Measurements from ENCODE around the gene LOC101059915. TPM values are rescaled to one million over a fixed set of nuclear protein-coding genes. Genes with fewer than 3 reads are reported as not detected.
"Not testable (repeated sequence)": the region's sequence is repeated elsewhere in the genome, so short reads cannot be mapped to it uniquely, and the experiment has no call there.

The LOC101059915 gene

GRCh38 chrX:71720289-71720886, 53.0 kb downstream of the LOC101059915 start:
- H3K9me3 ChIP-seq (replicated peaks; ENCODE audit: low read length); H3K27me3 ChIP-seq (ENCODE audit: control insufficient read depth, insufficient read depth, low read length); H3K4me3 ChIP-seq (ENCODE audit: low read length); H3K4me2 ChIP-seq (ENCODE audit: low read length); H3K36me3 ChIP-seq (ENCODE audit: insufficient read depth, low read length); H3K9ac ChIP-seq (ENCODE audit: low read depth, low read length); H3K4me1 ChIP-seq (ENCODE audit: control insufficient read depth, insufficient read depth, low read length): not testable (repeated sequence)

Small RNAs within 50 kb of the gene (small RNA-seq; reads per million reads assigned to genes)
- not detected for gene BX276092.4

All from skeletal muscle satellite cell (primary cell).